Activated CD4-positive, CD25-positive, alpha-beta regulatory T cell (primary cell): ENCODE data around the gene BRME1.

Experiments used
- DNase-seq, 4 experiments: peaks; one replicate each; lab custom pipeline; 2025; lab: John Stamatoyannopoulos, UW

Gene BRME1

GRCh38 chr19:13846557-13847406, 59.1 kb downstream of the BRME1 start:
- DNase-seq: peak; percentile 78 to 92 (median 83)

DNA sequence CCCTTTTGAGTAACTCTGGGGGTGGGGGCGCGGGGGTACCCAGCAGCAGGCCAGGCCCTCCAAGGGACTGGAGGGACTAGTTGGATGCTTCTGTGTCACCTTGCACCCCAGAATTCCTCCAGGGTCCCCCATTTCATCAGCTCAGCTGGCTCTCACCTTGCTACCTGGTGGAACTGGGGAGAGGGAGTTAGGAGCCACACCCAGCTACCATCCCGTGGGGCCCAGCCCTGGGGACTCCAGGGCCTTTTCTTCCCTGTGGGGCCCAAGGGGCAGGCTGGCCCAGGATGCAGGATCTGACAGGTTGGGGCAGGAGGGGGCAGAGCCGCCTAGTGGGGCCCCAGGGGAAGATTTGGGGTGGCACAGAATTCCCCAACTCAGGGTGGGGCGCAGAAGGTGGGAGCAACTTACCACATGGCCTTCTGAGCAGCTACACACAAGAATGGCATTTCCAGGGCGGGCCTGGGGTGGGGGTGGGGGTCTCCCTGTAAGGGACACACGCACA, 61.7 kb downstream of the BRME1 start:
- no peak for DNase-seq

DNA sequence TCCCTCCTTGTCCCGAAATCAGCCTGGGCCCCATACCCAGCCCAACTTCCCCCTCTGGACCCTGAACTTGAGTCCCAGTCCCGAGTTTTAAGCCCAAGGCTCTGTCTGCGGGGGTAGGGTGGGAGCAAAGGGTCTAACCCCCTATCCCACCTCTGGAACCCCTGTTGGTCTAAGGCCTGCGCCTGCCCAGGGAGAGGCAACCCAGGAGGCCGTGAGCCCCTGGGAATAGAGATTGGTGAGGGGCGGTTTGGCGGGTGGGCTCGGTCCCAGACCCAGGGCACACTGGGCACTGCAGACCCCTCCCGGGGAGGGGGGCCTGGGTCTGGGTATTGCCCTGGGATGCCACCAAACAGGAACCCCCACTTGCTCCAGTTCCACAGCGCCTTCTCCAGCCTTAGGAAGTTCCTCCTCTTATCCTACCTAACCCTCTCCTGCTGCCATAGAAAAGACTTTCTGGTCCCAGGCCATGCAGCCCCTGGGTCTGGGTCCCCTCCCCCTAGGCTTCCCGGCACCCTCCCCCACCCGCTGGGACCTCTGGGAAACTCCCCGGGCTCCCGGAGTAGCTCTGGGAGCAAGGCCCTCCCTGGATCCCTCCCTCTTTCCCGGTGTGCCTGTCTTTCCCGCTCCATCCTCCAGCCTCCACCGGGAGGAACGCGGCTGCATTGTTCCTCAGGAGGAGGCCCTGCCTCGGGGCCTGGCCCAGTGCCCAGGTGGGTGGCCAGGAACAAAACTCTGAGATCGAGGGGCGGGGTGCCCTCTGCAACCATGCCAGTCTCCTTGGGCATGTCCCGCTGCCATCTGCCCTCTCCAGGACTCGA, 62.6 kb downstream of the BRME1 start:
- DNase-seq: no peak

GRCh38 chr19:13842291-13843103, 63.4 kb downstream of the BRME1 start:
- peak; percentile 36 to 49 (median 48) for DNase-seq

- no peak for DNase-seq
Measured at GRCh38 chr19:13841962-13842290, 64.0 kb downstream of the BRME1 start.

- no peak for DNase-seq
Measured at GRCh38 chr19:13841086-13841961, 64.6 kb downstream of the BRME1 start.

DNA sequence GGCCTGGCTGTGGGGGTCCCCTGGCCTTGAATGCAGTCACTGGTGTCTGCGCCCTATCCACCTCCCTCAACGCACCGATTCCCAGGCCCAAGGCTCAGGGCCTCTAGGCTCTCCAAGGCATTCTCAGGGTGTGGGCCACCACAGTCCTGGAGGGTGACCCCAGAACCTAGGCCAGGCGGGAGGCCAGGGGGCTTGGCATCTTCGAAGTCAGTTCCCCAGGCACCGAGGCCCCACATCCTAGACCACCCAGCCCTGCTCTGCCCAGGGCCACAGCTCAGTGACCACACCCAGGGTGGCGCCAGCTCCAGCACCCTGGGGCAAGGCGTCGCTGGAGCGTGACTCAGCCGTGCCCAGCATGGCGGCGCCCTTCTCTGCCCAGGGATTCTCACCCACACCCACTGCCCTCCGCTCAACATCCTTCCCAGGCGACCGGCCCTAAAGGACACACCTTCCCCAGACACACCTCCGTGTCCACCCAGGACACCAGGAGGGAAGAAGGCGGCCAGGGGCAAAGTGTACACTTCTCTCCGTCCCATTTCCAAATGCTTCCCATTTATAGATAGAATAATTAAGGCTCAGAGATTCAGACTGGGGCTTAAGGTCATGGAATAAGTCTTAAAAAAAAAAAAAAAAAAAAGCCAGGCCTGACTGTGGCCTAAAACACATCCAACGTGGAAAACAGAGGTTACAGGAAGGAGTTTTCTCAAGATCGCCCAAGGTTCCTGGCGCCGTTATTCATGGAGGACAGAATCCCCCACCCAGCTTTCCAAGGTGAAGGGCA, 65.4 kb downstream of the BRME1 start:
- no peak for DNase-seq

GRCh38 chr19:13839938-13840304, 66.0 kb downstream of the BRME1 start:
- peak in 1 of 4 experiments; percentile 54 for DNase-seq

GRCh38 chr19:13839130-13839937, 66.6 kb downstream of the BRME1 start:
- peak; percentile 51 to 74 (median 64) for DNase-seq

- no peak for DNase-seq
Measured at GRCh38 chr19:13838435-13839129, 67.3 kb downstream of the BRME1 start.

GRCh38 chr19:13835791-13836723, 69.9 kb downstream of the BRME1 start:
- no peak for DNase-seq

- DNase-seq: no peak
Measured at GRCh38 chr19:13834244-13835069, 71.5 kb downstream of the BRME1 start.

DNA sequence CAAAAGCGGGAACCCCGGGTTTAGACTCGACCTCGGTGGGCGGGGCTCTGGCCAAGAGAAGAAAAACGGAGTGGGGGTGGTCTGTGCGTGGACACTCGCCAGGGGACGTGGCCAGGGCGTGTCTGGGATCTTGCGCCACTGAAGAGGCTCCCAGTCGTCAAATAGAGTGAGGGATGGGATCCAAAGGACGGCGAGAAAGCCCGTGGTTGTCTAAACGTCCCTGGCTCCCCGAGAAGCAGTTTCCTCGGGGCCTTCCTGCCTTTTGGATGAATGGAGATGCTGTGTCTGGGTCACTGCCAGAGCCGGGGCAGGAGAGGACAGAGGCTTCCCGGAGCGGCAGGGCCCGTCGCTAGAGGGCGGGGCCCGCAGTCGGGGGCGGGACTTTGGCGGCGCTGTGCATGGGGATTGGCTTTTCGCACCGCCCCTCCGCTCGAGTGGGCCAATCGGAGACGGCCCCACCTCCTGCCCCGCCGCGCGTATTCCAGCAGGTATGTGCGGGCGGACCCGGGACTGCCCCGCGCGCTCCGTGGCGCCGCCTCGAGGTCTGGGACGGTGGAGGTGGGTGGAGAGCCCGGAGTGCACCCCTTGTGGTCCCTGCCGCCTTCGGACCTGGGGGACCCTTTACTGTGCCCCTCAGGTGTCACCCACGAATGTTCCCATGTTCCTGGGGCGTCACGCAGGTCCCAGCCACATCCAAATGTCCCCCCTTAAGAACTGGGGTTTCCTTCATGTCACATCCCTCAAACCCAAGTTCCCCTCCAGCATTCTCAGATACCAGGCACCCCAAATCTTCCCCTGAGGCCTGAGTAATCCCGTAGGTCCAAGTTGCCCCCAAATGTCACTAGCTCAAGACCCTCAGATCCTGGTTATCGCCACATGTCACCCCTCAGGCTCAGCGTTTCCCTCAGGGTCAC, 72.3 kb downstream of the BRME1 start:
- peak; percentile 78 to 86 (median 81) for DNase-seq
